GM10847 (cell line): ENCODE measurements around the gene PADI2.

Source experiments
- POLR2A ChIP-seq: IDR thresholded peaks from 2 replicates; pipeline ENCODE4 v1.6.1; 2011; ENCODE audit not compliant: insufficient read length; ENCODE audit errors: extremely low read depth

Gene PADI2

GRCh38 chr1:17119076-17119772 is at the start of gene PADI2:
TSS of gene PADI2 (minus strand) at chr1:17119451. CDS start at chr1:17119371, 80 bp downstream.
- no peak for TF ChIP-seq POLR2A

- TF ChIP-seq POLR2A = no peak
Measured at GRCh38 chr1:17168091-17168876, 49.0 kb upstream of the PADI2 start.

- TF ChIP-seq POLR2A = no peak
Measured at GRCh38 chr1:17167786-17168090, 48.5 kb upstream of the PADI2 start.

GRCh38 chr1:17167041-17167785 is 48.0 kb upstream of the PADI2 start:
- TF ChIP-seq POLR2A = no peak

GRCh38 chr1:17165823-17166222 is 46.6 kb upstream of the PADI2 start:
- TF ChIP-seq POLR2A = no peak

GRCh38 chr1:17163789-17164666 is 44.8 kb upstream of the PADI2 start:
- no peak for TF ChIP-seq POLR2A

- no peak for TF ChIP-seq POLR2A
Measured at GRCh38 chr1:17163371-17163770, 44.1 kb upstream of the PADI2 start.

GRCh38 chr1:17162941-17163340 is 43.7 kb upstream of the PADI2 start:
- TF ChIP-seq POLR2A = no peak

GRCh38 chr1:17161926-17162800 is 42.9 kb upstream of the PADI2 start:
- TF ChIP-seq POLR2A = no peak

GRCh38 chr1:17161137-17161740 is 42.0 kb upstream of the PADI2 start:
- no peak for TF ChIP-seq POLR2A

GRCh38 chr1:17158961-17159360 is 39.7 kb upstream of the PADI2 start:
- no peak for TF ChIP-seq POLR2A

GRCh38 chr1:17156108-17156507 is 36.9 kb upstream of the PADI2 start:
- TF ChIP-seq POLR2A = no peak

GRCh38 chr1:17155257-17155920 is 36.1 kb upstream of the PADI2 start:
- TF ChIP-seq POLR2A = no peak
